ENCODE data around the gene CNFN.

Gene CNFN, protein sequence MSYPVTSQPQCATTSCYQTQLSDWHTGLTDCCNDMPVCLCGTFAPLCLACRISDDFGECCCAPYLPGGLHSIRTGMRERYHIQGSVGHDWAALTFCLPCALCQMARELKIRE

DNA sequence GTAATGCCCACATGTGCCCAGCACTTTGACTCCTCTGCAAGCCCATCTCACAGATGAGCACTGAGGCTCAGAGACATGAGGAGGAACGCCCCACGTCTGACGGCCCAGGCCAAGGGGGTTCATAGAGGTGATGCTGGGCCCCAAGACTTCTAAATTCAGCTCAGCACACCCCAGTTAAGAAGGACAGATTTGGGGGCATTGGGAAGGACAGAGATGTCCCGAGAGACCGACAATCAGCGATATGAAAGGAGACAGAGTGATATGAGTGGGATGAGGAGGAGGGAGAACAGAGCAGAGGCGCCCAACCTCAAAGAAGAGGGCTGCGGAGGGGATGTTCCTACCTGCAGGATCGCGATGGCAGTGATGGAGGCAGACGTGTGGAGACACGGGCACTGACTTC lies at the start of gene CNFN:
Gene CNFN, minus strand, starts transcription at position 399 of the 400 bp plus-strand sequence. CDS start 1,260 bp downstream, outside the sequence.
- DNase-seq (ENCODE audit: low spot score): no peak

DNA sequence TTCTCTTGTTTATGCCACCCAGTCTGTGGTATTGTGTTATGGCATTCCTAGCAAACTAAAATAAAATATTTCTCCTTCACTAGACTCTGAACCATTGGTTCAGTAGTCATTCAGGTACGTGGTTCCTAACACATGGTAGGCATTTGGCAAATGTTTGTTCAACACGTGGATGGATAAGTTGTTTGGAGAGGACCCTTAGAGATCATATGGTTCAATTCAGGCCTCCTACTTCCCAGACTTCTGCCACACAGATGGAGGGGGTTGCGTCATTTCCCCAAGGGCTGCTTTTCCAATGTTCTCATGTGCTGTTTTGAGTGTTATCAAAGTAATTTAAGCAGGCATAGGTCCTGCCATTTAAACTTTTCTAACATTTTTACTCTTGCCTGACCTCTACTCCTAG lies 45.9 kb upstream of the CNFN start:
- no peak for DNase-seq (ENCODE audit: low spot score)

DNA sequence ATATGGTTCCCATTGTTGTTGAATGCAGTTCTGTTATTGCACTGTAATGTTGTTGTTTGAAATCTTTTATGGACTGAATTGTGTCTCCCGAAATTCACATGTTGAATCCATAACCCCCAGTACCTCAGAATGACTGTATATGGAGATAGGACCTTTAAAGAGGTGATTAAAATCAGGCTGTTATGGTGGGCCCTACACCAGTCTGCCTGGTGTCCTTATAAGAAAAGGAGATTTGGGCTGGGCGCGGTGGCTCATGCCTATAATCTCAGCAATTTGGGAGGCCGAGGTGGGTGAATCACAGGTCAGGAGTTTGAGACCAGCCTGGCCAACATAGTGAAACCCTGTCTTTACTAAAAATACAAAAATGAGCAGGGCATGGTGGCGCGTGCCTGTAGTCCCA lies 45.2 kb upstream of the CNFN start:
- DNase-seq (ENCODE audit: low spot score): no peak

DNA sequence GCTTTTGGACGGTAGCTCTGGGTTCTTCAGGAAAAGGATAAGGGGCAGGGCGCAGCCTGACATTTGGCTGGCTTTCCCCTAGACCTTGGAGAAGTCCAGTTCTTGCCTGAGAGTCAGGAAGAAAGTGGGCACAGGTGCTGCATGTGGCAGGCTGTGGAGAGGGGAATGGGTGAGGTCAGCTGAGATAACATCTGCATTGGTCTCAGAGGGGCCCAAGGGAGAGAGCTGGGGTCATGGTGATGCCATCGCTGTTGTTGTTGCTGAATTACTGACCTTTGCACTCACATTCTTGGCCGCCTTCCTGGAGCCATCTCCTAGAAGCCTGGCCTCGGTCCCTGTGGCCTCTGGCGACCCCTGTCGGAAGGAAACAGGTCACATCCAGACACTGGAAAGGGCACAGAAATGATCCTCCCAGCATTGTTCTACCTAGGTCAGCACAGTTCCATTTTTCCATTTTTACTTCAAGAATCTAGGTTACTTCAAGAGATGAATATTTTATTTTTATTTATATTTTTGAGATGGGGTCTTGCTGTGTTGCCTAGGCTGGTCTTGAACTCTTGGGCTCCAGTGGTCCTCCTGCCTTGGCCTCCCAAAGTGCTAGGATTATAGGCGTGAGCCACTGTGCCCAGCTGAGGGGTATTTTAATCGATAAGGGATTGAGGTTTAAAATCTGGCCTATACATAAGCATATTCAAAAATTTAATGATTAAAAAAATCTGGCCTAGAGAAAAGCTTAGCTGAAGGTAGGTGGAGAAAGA lies 43.6 kb upstream of the CNFN start:
- DNase-seq (ENCODE audit: low spot score): peak; percentile 58

DNA sequence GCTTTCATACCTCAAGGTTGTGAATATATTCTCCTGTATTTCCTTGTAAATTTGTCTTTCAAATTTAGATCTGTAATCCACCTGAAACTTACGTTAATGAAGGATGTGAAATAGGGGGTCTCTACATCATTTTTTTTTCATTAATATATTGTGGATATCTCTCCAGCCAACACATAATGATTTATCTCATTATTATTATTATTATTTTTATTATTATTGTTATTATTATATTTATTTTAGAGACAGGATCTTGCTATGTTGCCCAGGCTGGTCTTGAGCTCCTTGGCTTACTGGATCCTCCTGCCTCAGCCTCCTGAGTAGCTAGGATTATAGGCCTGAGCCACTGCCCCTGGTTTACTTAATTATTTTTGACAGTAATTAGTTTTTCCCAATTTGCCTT lies 41.4 kb upstream of the CNFN start:
- no peak for DNase-seq (ENCODE audit: low spot score)

DNA sequence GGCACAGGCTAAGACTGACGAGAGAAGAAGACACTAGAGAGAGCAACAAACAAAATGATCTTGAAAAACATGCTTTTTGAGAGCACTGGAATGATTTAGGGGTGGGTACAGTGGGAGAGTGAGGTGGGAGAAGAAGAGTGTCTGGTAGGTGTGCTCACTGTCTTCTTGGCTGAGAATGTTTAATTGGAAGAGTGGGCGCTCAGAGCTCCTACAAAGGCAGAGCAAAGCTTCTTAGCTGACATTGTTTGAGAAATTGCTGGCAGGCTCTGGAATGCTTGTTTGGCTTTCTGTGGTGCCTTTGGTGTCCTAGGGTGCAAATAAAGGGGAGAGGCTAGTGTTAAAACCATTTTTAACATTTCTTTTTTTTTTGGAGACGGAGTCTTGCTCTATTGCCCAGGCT lies 38.6 kb upstream of the CNFN start:
- DNase-seq (ENCODE audit: low spot score): no peak

DNA sequence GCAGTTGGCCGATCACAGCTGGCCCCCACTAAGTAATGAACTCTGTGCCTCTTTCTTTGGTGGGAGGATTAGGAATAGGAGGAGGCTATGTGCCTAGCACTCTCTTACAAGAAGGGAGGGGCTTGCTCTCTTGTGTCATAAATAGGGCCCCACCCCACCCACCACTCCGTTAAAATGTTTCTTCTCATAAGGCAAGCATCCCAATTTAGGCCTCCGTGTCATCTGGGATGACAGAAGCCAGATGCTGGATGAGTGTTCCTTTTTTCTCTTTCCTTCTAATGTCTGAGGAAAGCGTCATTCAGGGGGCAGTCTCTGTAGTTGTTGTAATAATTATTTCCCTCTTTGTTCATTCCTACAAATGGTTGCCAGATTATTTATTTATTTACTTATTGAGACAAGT lies 37.2 kb upstream of the CNFN start, which contains the start of gene LIPE:
Gene LIPE, minus strand, starts transcription at position 76 of the 400 bp plus-strand sequence. CDS start 239 bp downstream, outside the sequence.
- no peak for DNase-seq (ENCODE audit: low spot score)

DNA sequence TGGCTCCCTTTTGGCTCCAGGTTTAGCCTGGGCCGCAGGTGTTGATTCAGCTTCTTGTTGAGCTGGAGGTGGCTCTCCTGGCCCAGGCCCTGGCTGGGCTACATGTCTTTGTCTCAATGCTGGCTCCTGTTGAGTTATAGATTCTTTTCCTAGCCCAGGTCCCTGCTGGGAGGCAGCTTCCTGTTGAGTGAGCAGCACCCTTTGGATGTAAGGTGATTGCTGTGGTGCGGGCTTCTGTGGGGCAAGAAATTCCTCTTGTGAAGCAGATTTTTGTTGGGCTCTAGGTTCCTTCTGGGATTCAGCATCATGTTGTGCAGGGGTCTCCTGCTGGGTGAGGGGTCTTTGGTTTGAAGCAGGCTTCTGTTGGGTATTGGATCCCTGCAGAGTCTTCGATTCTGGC lies 36.5 kb upstream of the CNFN start:
- DNase-seq (ENCODE audit: low spot score): no peak

DNA sequence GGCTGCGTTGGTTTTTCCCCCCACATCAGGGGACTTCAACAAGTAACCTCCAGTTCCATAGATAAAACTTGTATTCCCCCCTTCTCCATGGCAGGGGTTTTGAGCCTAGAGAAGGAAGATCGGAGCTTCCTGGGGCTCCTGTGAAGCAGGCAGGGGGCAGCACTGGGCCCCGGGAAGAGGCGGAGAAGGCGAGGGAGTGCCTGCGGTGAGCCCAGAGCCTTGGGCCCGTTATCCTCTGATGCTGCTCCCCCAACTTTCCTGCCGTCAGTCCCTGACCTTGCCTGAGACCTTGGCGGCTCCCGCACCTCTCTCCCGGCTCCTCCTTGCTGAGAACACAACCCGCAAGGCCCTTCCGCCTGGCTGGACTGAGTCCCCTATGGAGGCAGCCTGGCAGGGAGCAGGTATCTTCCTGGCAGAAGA lies 34.6 kb upstream of the CNFN start:
- DNase-seq (ENCODE audit: low spot score): no peak

DNA sequence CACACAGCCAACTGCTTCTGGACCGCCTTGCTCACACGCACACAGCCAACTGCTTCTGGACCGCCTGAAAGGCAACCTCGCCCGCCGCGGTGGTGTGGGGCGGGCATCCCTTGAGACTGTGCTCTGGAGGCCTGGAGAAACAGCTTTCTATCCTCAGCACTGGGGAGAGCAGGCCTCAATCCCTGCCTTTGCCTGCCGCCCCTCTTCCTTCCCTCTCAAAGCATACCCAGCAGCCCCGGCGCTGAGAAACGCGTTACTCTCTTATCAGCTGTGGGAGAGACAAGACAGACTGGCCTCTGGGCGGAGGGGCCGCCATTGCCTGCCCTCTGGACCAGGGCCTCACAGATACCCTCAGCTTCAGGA lies 34.2 kb upstream of the CNFN start:
- no peak for DNase-seq (ENCODE audit: low spot score)

DNA sequence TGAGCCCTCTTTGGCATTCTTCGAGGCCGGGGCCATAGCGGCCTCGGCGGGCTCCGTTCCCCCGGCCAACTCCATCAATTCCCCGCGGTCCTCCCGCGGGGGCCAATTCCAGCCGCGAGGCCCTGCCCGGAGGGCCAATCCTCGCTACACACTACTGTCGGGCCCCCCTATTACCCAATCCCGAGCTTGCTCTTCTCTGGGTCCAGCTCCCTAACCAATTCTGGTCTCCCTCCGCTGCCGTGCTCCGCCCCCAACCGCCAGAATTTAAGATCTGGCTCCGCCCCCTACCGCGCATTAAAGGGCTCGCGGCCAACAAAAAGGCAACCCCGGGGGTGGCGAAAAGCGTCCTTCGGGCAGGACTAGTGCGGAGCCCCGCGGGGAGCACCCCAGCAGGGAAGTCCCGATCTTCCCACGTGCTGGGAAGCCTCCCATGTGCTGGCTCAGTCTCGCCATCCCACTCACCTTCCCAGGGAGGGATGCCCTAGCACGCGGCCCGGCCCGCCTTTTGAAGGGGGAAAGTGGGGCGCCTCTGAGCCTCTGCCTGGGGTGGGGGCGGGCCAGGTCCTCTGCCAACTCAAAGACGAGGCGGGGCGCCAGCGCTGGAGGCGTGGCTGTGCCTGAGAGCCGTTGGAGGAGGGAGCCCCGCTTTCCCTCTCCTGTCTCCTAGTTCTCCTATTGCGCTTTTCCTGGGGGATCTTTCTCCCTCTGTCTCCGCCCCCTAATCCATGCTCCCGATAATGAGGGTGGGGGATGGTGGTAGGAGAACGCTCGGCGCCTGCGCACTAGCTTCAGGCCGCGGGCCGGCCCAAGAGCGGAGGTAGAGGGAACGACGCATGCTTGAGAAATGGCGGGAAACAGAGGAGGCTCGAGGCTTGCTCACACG lies 33.6 kb upstream of the CNFN start:
- DNase-seq (ENCODE audit: low spot score): peak; percentile 99

DNA sequence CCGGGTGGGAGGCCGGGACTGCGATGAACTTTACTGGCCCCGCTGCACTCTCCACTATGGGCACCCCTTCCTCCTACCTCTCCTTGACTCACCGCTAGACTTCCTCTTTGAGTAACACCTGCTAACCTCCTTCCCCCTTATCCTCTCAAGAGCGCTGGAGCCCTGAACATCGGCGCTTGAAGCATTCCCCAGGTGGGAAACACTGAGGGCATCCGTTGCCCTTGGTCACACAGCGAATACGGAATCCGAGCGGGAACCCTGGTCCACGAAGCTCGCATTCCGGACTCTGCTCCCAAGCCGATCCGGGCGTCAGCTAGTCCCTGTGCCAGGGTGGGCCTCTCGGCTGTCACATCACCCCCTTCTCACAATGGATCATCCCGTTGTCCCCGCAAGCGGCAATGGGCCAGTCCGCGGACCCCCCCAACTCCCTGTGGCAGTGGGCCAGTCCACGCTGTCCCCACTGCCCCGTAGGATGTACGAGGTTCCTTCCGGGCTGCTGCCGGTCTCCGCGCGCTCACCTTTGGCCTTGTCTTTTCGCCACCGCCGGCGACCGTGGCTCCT lies 32.9 kb upstream of the CNFN start:
- DNase-seq (ENCODE audit: low spot score): peak; percentile 66

DNA sequence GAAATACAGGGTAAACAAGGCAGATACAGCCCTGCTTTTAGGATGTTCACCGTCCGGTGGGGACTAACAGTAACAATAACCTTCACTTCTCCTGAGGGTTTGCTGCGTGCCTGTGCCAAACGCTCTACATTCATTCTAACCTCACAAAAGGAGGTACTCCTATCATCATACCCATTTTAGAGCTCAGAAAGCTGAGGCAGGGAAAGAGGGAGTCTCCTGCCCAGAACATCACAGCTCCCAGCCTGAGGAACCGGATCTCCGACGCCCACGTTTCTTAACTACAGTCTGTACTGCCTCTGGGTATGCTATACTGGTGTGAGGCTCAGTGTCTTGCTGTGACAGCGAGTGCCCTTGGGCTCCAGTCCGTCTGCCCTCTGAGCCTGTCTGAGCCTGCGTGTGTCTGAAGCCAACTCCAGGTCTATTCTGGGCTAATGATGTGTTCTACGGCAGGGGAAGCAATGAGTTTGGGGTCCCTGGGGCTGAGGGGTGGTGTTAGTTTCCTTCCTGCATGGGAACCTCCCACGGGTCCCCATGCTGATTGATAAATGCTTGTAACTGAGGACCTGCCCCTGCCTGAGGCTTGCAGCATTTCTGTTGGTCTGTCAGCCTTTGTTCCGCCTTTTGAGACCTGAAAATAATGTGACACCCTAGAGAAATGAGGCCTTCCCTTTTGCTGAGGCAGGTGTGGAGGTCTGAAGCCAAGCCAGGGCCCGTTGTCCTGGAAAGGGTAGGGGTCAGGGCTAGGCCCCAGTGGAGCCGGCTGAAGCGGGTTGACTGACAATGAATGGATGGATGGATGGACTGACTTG lies 32.2 kb upstream of the CNFN start:
- DNase-seq (ENCODE audit: low spot score): no peak

DNA sequence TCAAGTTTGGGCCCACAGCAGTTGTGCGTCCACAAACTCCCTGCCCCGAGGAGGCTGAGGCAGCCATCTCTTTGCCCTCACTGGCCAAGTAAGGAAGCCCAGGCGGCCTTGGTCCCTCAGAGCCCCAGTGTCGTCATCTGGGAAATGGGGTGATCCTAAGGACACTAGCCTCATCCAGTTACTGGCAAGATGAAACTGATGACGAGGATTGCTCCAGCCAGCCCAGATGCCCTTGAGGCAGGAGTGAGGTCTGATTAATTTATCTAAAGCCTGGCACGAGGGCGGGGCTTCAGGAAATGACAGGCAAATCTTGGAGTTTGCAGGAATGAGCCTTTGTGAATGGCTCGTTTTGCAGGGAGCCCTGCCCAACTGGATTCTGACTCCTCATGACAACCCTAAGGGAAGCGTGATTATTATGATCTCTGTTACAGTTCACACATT lies 31.5 kb upstream of the CNFN start:
- no peak for DNase-seq (ENCODE audit: low spot score)

DNA sequence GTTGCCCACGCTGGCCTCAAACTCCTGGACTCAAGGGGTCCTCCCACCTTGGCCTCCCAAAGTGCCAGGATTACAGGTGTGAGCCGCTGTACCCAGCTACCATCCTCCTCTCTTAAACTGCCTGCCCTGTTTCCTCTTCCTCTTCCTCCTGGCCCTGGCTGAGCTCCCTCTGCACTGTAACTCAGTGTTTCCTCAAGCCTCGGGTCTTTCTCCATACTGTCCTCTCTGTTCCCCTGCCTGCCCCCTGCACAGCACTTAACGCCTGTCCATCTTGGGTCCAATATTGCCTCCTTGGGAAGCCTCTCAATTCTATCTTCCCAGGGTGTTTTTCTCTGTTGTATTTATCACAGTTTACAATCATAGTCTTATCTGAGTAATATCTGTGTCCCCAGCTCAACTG lies 31.0 kb upstream of the CNFN start:
- no peak for DNase-seq (ENCODE audit: low spot score)

DNA sequence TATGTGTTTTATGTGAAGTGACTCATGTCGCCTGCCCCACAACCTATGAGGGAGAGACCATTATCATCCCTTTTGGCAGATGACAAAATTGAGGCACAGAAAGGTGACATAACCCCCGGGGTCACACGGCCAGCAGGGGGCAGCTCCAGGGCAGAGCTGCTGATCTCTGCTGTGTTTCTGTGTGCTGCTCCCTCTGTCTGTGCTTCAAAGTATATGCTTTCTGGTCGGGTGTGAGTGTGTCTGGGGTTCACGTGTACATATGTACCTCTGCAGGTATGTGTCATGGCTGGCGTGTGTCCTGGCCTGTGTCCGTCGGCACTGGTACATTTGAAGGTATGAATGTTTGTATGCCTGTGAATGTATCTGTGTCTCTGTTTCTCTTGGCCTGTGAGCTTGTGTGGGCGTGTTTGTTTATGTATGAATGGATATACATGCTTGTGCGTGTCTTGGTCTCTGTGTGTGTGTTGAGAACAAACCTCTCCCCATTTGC lies 30.0 kb upstream of the CNFN start:
- peak; percentile 79 for DNase-seq (ENCODE audit: low spot score)

DNA sequence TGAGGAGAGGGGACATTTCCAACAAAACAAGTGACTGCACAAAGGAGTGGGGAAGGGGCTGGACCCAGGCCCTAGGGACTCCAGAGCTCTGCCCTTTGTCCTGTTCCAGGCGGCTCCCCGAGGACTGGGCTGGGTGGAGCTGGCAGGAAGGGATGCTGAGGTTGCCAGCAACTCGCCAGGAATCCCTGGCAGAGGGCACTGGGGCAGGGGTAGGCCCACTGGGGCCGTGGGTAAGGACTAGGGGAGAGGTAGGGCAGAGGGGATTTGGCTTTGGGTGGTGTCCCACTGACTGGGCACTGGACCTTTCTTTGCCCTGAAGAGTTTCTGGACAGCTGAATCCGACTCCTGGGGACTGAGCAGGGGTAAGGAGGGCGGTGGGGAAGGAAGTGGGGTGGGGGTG lies 29.2 kb upstream of the CNFN start:
- no peak for DNase-seq (ENCODE audit: low spot score)

DNA sequence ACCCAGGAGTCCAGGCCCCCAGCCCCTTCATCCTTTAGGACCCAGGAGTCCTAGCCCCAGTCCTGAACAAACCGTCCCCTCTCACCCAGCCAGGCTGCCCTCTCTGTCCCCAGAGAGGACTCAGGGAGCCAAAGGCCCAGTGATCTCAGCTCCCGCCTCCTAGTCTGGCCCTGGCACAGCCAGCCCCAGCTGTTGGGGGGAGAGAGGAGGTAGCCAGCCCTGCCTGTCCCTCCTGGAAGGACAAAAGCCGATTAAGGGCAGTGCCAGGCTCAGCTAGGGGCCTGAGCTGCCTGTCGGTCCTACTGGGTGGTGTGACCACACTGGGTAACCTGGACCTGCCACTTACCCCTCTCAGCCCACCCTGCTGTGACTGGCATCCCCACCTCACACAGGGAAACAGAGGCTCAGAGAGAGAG lies 22.6 kb upstream of the CNFN start:
- no peak for DNase-seq (ENCODE audit: low spot score)

DNA sequence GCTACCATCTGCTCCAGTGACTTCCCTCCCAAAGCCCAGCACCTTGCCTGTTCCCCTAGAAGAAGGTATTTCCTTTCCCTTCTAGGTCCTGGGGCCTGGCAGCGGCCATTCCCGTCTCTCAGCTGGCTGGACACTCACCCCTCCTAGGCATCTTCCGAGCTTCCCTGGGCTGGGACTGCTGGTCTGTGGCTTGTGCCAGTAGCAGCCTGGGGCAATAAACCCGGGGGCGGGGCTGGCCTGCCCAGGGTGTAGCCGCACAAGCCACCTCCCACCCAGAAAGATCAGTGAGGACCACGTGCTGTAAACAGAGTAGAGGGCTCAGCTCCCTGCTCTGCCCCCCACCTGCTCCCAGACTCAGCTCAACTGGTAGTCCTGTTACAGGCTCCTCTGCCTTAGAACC lies 22.1 kb upstream of the CNFN start:
- DNase-seq (ENCODE audit: low spot score): peak; percentile 68

DNA sequence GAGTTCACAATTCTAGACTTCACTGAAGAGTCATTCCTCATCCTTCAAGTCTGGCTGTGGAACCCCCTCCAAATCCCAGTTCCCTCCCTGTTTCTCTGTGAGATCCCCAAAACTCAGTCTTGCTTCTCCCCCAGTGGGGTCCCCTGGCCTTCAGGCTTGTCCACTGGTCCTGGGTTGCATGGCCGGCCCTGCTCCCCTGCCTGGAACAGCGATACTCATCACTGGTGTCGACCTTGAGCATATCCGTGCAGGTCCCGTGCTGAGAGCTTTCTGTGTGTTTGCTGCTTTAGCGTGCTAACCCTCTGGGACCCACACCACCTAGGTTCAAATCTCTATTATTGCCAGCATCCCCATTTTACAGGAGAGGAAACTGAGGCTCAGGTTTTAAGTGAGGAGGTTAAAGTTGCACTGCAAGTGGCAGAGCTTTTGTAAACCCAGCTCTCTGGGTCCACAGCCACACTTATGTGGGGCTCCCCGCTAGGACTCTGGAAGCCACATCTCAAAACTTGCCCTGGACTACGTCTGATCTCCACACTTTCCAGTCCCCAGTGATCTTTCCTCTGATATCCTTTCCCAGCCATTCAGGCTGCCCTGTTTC lies 21.6 kb upstream of the CNFN start:
- no peak for DNase-seq (ENCODE audit: low spot score)

DNA sequence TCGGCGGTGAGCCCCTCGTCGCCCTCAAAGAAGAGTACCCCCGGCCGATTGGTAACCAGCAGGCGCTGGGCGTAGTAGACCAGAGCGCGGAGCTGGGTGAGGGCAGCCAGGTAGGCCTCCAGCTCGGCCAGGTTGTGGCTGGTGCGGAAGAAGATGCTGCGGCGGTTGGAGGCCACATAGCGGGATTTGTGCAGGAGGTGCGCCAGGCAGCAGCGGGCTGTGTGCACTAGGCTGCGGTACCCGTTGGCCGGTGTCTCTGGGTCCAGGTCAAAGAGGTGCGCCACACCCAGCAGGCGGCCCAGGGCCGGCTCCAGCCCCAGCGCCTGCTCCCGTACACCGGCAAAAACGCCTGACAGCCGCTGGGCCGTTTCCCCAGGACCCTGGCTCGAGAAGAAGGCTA lies 20.3 kb upstream of the CNFN start:
- DNase-seq (ENCODE audit: low spot score): no peak

Data from SW480 (cell line).